Adipose tissue (tissue), 3 donors: ENCODE data around the gene PAFAH2. TPM values are rescaled to one million over a fixed set of nuclear protein-coding genes. Genes with fewer than 3 reads are reported as not detected.
"Not testable (repeated sequence)": the region's sequence is repeated elsewhere in the genome, so short reads cannot be mapped to it uniquely, and the experiment has no call there.

ENCODE experiments used
- H3K27ac ChIP-seq: one replicate; pipeline ENCODE4 v1.5.1; 2013; ENCODE audit warnings: low read depth, low read length
- WGBS, 3 donors: extraction: QIAGEN DNeasy Blood & Tissue Kit; methylation state at CpG; one replicate each; pipeline ENCODE4 v1.1.7; 2013; 5-methylcytosine and 5-hydroxymethylcytosine counted together
- polyA plus RNA-seq, 3 donors: library from polyadenylated mRNA; stranded (reverse); fragments of 200-250 nt; gene quantifications; one replicate each; pipeline ENCODE4 v1.2.3, GENCODE V29; 2013
- donor health status: healthy with polysubstance abuse.
- donor health status: Bipolar disorder and iron deficiency.
- donor health status: healthy.

The PAFAH2 gene
- polyA plus RNA-seq, 3 donors: 4.3 to 9.8 (median 4.9) TPM

DNA sequence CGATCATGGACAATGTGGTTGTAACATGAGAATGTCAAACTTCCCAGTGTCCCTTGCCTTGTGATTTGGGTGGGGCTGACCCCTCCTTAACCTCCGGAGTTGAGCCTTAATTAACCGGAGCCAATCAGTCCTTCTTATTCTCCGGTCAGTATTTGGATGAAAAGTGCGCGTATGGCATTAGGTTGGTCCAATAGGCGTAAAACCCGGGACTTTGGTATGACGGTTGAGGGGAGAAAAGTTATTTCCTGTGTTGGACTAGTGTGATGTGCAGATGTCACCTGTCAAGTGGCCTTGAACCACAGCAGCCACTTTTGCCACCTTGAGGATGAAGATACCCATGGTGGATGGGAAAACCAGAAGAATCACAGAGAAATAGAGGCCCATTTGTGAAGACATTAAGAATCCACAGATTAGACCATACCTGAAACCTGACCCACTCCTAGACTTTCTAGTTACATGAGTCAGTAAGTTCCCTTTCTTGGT, 5.1 kb downstream of the PAFAH2 start:
- H3K27ac ChIP-seq: no peak overlapping the region
- 93% methylated on average over 9 of the region's 9 CpGs for WGBS, 3 donors

DNA sequence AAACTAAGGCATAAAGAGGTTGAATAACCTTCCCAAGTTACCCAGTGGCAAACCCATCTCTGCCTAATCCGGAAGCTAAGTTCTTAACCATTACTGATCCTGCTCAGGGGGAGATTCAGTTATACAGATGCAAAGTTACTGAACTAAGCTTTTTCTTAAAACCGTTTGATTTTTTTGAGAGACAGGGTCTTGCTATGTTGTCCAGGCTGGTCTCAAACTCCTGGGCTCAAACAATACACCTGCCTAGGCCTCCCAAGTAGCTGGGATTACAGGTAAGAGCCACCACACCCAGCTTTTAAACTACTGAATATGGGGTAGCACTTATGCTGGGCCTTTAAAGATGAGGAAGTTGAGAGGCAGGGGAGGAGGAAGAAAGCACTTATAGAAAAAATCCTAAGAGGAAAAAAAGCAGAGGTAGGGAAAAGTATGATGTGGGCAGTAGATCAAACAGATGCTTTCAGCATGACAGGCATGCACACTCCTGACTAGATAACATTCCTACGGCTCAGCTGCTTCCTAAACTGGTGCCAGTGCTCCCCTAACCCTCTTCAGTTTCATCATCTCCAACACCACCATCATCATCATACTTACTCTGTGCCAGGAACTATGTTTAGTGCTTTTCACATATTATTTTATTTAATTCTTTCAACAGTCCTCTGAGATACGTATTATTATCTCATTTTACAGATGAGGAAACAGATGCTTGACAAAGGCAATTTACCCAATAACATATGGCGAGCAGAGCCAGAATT, 5.8 kb downstream of the PAFAH2 start:
- WGBS, 3 donors: 62 to 86% (median 62%) methylated on average over 5 of the region's 5 CpGs
- no peak overlapping the region for H3K27ac ChIP-seq

DNA sequence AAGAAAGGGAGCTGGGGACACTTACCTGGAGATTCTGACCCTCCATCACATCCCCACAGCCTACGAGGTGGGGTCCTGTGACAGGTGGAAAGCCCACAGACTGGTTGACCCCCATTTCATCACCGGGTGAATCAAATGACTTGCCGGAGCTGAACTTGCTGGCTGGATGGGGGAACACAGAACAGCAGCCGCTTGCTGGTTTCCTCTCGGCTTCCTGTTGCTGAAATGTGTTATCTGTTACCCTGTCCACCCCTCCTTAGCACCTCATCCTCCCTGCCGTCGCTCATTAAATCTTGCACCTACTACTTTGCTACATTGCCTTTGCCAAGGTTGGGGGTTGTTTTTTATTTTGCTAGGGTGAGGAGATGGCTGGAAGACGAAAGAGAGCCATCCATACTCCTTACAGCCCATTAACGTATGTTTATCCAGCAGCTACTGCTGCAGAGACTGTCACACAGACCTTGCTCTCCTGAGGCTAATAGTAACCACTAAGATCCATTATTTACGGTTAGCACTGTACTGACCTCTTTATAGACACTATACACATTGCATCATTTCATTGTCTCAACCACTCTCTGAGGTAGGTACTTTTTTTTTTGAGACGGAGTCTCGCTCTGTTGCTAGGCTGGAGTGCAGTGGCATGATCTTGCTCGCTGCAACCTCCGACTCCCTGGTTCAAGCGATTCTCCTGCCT, 7.0 kb downstream of the PAFAH2 start:
- no peak overlapping the region for H3K27ac ChIP-seq
- WGBS, 3 donors: 49 to 79% (median 54%) methylated on average over 15 of the region's 15 CpGs

DNA sequence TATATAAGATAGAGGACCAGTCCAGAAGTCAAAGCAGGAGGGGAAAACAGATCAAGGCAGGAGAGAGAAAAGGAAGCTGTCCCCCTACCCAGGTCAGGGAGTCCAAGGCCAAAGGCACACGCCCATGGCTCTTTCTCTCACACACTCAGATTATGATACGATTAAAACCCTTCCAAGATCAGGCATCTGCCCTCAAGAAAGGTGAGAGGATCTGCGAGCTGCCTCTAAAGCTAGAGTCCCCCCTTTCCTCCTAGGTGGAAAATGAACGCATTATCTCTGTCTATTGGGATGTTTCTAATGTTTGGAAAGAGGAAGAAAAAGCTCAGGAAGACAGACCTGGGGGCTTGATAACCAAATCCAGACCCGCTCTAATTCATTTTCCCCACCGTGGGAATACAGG, 7.6 kb downstream of the PAFAH2 start:
- no peak overlapping the region for H3K27ac ChIP-seq
- WGBS, 3 donors: 52 to 73% (median 56%) methylated on average over 6 of the region's 6 CpGs

DNA sequence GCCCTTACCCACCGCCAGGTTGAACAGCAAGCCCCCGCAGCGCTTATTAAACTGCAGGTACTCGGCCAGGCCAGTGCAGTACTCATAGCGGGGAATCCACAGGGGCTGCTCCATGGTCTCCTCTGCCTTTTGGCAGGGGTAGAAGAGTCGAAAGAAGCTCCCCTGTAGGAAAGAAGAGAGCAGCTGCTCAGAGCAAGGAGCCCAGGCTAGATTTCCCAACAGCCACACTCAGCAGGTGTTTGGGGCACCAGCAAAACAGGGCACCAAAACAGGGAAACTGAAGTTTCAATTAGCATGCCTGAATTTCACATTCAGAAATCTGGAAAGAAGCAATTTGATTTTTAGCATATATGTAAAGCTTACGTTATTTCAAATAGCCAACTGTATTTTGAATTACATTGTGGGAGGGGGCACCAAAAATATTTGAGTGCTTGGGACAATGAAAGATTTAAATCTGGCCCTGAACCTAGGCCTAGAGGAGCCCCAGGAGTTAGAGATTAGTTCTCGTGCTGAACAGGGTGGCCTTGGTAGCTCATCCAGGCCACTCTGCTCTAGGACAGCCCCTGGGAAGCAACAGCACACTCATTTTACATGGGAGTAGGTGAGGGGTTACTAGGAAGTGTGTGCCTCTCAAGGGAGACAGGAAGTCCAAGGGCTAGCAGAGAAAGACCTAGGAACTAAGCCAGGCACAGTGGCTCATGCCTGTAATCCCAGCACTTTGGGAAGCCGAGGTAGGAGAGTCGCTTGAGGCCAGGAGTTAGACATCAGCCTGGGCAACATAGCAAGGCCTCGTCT, 8.2 kb downstream of the PAFAH2 start:
- no peak overlapping the region for H3K27ac ChIP-seq
- WGBS, 3 donors: 73 to 83% (median 79%) methylated on average over 11 of the region's 11 CpGs

DNA sequence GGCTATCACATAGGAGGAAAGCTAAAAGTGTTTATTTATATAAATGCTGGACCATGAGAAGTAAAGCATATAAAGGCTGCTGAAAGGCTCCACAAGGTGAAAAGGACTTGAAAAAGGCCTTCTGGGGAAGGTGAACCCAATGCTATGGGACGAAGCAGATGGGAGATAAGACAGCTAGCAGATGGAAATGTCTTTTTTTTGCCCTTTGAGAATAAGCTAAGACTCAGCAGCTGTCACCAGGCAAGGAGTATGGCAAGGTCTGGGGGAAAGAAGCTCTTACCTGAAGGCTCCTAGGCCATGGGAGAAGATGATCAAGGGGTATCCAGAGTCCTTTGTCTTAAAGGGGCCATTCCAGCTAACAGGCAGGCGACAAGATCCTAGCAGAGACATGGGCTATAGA, 9.9 kb downstream of the PAFAH2 start:
- H3K27ac ChIP-seq: no peak overlapping the region
- 77 to 98% (median 96%) methylated on average over 2 of the region's 2 CpGs for WGBS, 3 donors

DNA sequence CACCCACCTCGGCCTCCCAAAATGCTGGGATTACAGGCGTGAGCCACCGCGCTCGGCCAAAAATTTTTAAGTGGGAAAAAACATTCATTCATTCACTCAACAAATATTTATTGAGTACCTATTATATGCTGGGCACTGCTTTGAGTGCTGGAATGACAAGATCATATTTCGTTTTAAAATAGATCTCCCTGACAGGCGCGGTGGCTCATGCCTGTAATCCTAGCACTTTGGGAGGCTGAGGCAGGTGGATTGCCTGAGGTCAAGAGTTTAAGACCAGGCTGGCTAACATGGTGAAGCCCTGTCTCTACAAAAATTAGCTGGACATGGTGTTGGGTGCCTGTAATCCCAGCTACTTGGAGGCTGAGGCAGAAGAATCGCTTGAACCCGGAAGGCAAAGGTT, 11.1 kb downstream of the PAFAH2 start:
- not testable (repeated sequence) for H3K27ac ChIP-seq
- WGBS, 3 donors: 98% methylated on average over 10 of the region's 10 CpGs

DNA sequence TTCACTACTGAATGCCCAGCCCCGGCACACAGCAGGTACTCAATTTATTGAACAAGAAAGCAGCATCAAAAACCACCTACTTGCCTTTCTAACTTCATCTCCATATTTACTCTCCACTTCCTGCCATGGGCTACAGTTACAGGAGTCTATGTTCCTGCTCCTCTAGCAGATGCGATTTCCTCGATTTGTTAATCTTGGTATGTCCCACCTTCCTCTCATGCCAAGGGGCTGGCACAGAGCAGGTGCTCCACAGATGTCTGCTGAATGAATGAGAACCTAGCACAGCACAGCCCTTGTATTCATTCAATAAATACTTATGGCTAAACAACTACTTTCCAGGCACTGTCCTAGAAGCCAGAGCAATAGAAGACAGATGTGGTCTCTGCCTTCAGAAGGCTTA, 12.2 kb downstream of the PAFAH2 start:
- 80 to 93% (median 86%) methylated on average over 3 of the region's 3 CpGs for WGBS, 3 donors
- H3K27ac ChIP-seq: no peak overlapping the region

DNA sequence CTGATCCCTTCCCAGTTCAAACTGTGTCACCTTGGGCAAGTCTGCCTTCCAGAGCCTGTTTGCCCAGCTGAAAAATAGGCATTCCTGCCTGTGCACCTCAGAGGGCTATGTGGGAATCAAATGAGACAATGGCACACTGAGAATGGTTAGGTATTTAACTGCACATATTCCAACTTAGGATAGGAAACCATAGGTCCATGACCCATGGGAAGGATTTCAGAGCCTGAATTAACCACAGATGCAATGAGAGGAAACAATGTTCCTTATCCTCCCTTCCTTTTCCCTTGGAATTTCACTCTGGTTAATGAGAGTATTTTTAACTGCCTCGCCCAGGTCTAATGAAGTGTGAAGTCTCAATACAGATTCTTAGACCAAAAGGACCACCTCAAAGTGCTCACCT, 12.7 kb downstream of the PAFAH2 start:
- 77 to 95% (median 94%) methylated on average over 1 of the region's 1 CpG for WGBS, 3 donors
- no peak overlapping the region for H3K27ac ChIP-seq

DNA sequence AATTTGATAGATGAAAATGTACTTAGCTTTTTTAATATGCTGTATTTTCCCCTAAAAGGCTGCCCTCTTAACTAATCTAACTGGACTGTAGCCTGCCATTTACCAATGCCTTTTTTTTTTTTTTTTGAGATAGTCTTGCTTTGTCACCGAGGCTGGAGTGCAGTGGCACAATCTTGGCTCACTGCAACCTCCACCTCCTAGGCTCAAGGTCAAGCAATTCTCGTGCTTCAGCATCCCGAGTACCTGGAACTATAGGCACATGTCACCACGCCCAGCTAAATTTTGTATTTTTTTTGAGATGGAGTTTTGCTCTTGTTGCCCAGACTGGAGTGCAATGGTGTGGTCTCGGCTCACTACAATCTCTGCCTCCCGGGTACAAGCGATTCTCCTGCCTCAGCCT, 18.7 kb downstream of the PAFAH2 start:
- WGBS, 3 donors: 49 to 91% (median 76%) methylated on average over 7 of the region's 7 CpGs

DNA sequence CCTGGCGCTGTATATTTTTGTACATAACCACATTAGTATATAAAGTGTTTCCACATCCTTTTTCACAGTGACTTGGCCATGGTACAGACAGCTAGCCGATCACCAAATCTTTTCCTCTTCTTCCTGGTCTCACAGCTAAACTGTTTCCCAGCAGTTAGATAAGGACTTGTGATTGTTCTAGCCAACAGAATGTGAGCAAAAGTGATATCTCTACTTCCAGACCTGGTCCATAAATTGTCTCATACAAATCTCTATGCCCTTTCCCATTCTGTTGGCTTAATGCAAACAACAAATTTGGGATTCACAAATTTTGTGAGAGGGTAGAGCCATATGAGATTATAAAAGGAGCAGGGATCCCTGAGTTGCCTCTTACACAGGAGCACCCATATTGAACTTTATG, 19.5 kb downstream of the PAFAH2 start:
- no peak overlapping the region for H3K27ac ChIP-seq
- 57 to 78% (median 76%) methylated on average over 2 of the region's 2 CpGs for WGBS, 3 donors

More for the DNA sequence above, 18.7 kb downstream of the PAFAH2 start:
- no peak overlapping the region for H3K27ac ChIP-seq

DNA sequence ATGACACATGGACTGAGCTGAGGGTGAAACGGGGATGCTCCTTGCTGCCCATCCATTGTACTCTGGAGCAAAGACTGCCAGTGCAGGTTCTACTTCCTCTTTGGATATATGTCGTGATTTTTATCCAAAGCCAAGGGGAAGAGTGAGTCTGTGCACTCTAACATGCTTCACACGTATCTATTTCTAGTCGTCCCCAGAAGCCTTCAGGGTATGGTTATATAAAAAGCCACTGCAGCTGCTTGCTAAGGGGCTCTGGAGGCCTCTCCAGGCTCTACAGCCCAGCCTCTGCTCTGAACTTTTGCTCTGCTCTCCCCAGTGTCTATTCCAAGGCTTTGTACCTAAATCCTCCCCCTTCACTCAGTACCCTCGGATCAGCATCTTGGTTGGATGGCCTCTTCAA, 20.1 kb downstream of the PAFAH2 start:
- no peak overlapping the region for H3K27ac ChIP-seq
- WGBS, 3 donors: 80 to 91% (median 83%) methylated on average over 5 of the region's 5 CpGs

DNA sequence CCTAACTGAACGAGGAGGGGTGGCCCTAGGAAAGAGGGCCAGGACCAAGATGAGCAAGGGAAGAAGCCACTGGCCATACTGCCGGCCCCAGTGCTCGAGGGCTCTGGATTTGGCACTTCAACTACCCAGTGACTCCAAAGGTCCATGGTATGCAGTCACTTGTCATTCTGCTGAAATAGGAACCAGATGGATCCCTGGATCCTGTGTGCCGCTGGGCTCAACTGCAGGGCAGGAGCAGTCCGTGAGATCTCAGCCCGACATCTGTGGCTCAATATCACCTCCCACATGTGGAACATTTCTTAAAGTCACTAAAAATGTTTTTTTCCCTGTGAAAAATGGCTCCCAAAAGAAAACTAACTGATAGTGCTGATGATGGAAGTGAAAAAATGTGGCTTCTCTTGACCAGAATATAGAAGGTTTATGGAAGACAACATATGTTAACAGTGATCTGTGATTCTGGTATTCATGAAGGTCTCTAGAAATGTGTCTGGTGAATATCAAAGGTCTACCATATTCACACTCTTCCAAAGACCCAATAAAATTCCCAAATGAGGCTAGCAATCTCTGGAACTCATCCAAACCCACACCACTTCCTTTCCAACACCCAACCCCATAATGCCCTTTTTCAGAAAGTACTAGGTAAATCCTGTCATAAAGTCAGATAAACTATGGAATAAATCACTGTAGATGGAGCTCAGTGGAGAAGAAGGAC, 24.1 kb downstream of the PAFAH2 start:
- H3K27ac ChIP-seq: no peak overlapping the region
- WGBS, 3 donors: 88 to 93% (median 89%) methylated on average over 6 of the region's 6 CpGs

DNA sequence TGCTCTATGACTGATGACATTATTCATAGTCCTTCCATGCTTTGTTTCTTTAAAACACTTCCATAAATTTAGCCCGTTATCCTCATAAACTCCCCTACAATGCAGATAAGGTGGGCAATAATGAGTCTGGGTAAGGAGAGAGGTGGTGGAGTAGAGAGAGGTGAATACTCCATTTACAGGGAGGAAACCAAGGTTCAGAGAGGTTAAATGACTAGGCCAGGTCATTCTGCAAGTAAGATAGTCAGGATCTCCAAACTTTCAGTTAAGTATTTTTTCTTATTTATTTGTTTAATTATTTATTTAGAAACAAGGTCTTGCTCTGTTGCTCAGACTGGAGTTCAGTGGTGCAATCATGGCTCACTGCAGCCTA, 26.1 kb downstream of the PAFAH2 start:
- H3K27ac ChIP-seq: no peak overlapping the region
- 59 to 78% (median 63%) methylated on average over 1 of the region's 1 CpG for WGBS, 3 donors

DNA sequence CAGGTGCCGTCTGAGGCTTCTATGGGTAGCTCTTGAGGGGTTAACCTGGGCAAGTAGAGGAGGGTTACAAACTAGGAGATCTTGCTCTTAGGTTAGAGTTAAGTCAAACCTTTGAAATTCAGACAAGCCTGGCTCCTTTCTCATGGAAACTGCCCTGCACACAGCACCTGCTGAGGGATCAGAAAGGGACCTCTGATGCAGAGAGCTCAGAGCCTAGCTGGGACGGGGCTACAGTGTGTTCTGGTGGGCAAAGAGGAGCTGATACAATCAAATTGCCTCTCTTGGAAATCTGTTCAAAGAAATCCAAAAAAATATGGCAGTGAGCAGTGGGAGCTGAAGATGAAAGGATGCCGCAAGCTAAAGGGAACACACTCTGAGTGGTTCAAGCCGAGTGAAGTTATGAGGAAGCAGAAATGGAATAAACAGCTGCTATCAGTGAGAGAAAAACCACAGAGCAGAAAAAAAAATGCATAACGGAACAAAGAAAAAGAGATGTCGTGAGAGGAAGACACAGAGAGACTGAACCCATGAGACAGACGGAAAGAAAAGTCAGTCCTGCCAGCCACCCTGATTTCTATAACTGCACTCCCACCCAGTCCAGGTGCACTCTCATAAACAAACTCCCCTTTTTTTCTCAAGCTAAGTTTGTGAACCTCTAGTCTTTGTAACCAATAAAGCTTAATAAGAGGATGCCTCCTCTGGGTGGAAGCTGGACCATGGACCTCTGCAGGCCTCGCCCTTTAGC, 26.6 kb downstream of the PAFAH2 start:
- WGBS, 3 donors: 52 to 71% (median 69%) methylated on average over 8 of the region's 8 CpGs
- H3K27ac ChIP-seq: no peak overlapping the region

DNA sequence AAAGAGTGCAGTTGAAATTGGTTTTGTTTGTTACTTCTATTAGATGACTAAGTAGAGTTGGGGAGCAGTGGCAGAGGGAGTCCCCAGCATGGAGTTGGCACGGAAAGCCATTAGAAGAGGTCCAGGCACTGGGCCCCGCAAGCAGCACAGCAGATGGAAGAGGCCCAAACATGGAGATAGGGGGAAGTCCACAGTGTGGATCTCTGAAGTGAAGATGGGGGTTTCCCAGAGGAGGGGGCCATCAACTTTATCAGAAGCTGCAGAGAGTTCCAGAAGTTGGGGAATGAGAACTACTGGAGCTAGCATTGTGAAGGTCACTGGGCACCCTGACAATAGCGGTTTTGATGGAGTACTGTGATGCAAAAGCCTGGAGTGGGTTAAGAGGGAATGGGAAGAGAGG, 30.6 kb downstream of the PAFAH2 start:
- 92 to 99% (median 98%) methylated on average over 3 of the region's 3 CpGs for WGBS, 3 donors
- H3K27ac ChIP-seq: no peak overlapping the region

DNA sequence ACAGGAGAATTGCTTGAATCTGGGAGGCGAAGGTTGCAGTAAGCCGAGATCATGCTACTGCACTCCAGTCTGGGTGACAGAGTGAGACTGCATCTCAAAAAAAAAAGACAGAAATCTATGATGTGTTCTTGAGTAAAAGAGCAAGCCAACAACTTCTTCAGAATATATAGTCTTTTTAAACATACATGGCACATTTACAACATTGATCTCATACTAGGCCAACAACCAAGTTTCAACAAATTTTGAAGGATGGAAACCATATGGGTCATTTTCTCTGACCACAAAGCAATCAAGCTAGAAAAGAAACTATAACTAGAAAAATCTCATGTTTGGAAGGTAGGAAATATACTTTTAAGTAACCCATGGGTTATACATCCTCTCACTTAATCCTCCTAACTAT, 38.3 kb downstream of the PAFAH2 start:
- no peak overlapping the region for H3K27ac ChIP-seq
- WGBS, 3 donors: 90 to 95% (median 92%) methylated on average over 2 of the region's 2 CpGs

DNA sequence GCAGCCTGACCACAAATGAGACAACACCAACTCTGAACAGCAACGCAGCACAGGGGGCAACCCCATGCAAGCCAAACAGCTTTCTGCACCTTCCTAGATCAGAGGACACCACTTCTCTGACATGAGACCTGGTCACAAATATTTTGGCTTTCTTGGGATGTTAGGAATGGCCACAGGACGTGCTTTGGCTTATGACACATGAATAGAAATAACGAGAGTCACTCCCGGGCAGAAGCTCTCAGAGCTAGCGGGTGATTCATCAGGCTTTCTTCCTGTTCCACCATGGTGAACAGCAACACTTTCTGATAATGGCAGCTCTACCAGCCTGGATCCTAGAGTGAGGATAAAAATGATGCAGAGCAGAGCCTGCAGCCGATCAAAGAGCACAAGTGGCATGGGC, 39.4 kb downstream of the PAFAH2 start:
- WGBS, 3 donors: 92 to 95% (median 93%) methylated on average over 6 of the region's 6 CpGs

More for the DNA sequence above, 39.4 kb downstream of the PAFAH2 start:
- H3K27ac ChIP-seq: no peak overlapping the region
